Cortex of kidney (tissue), 1 donor: Measurements from ENCODE around the gene WDFY3.
"Not testable (repeated sequence)": the region's sequence is repeated elsewhere in the genome, so short reads cannot be mapped to it uniquely, and the experiment has no call there.

ENCODE experiments used
- DNase-seq: peaks from one replicate; lab custom pipeline; 2025; lab: John Stamatoyannopoulos, UW

Gene WDFY3

GRCh38 chr4:84856468-84857049 is 109.9 kb downstream of the WDFY3 start:
- no peak for DNase-seq

- DNase-seq: no peak
These were observed 110.7 kb downstream of the WDFY3 start for GRCh38 chr4:84855774-84856173.

- no peak for DNase-seq
These were observed 114.4 kb downstream of the WDFY3 start for GRCh38 chr4:84852081-84852480.

GRCh38 chr4:84849051-84849640 is 117.3 kb downstream of the WDFY3 start:
- no peak for DNase-seq

GRCh38 chr4:84848432-84848831 is 118.1 kb downstream of the WDFY3 start:
- no peak for DNase-seq

GRCh38 chr4:84847978-84848377 is 118.5 kb downstream of the WDFY3 start:
- DNase-seq: no peak

GRCh38 chr4:84846985-84847384 is 119.5 kb downstream of the WDFY3 start:
- no peak for DNase-seq

- DNase-seq: no peak
These were observed 125.1 kb downstream of the WDFY3 start for GRCh38 chr4:84841435-84841834.

GRCh38 chr4:84837751-84838150 is 128.7 kb downstream of the WDFY3 start:
- no peak for DNase-seq

- DNase-seq: not testable (repeated sequence)
These were observed 136.9 kb downstream of the WDFY3 start for GRCh38 chr4:84829633-84830032.

GRCh38 chr4:84826681-84827080 is 139.8 kb downstream of the WDFY3 start:
- no peak for DNase-seq

GRCh38 chr4:84825701-84826341 is 140.7 kb downstream of the WDFY3 start:
- no peak for DNase-seq

GRCh38 chr4:84821064-84821463 is 145.4 kb downstream of the WDFY3 start:
- DNase-seq: no peak

- no peak for DNase-seq
These were observed 152.3 kb downstream of the WDFY3 start for GRCh38 chr4:84814094-84814750.

GRCh38 chr4:84809946-84810345 is 156.5 kb downstream of the WDFY3 start:
- no peak for DNase-seq

GRCh38 chr4:84808332-84808731 is 158.2 kb downstream of the WDFY3 start:
- no peak for DNase-seq

GRCh38 chr4:84806541-84806940 is 159.9 kb downstream of the WDFY3 start:
- DNase-seq: not testable (repeated sequence)

GRCh38 chr4:84804136-84804535 is 162.4 kb downstream of the WDFY3 start:
- no peak for DNase-seq

GRCh38 chr4:84803720-84804119 is 162.8 kb downstream of the WDFY3 start:
- no peak for DNase-seq

- DNase-seq: no peak
These were observed 163.4 kb downstream of the WDFY3 start for GRCh38 chr4:84803116-84803515.

- DNase-seq: no peak
These were observed 166.2 kb downstream of the WDFY3 start for GRCh38 chr4:84800256-84800655.

- DNase-seq: no peak
These were observed 167.2 kb downstream of the WDFY3 start for GRCh38 chr4:84799318-84799717.

GRCh38 chr4:84796394-84796793 is 170.1 kb downstream of the WDFY3 start:
- DNase-seq: no peak
